Upper lobe of left lung (tissue), 6 donors: Measurements from ENCODE around the gene ANO5. TPM values are rescaled to one million over a fixed set of nuclear protein-coding genes. Genes with fewer than 3 reads are reported as not detected.
A peak's percentile ranks its signal among the peaks of the same experiment; 100 is the strongest.

Source experiments
- ATAC-seq, 2 donors: fragments of 200-7000 bp; cut with Tn5 transposase; one replicate each; pipeline ENCODE4 v1.9.1; 2022; ENCODE audit warnings: mild to moderate bottlenecking in 2 of 2, moderate library complexity in 2 of 2; ENCODE audit not compliant: low FRiP score in 2 of 2
- DNase-seq, 2 donors: peaks; one replicate each; pipeline ENCODE4 v3.0.0-alpha.2; 2019 to 2020
- H3K27ac ChIP-seq, 4 donors: fragments of 200-600 bp; sonication (generic); one replicate each; pipeline ENCODE4 v1.5.1; 2016 to 2019
- H3K27me3 ChIP-seq, 4 donors: fragments of 200-600 bp; sonication (generic); one replicate each; pipeline ENCODE4 v1.5.1; 2017 to 2019
- H3K36me3 ChIP-seq, 4 donors: fragments of 200-600 bp; sonication (generic); one replicate each; pipeline ENCODE4 v1.5.1; 2016 to 2019
- H3K4me1 ChIP-seq, 4 donors: fragments of 200-600 bp; sonication (generic); one replicate each; pipeline ENCODE4 v1.5.1; 2018 to 2019
- H3K4me3 ChIP-seq, 4 donors: fragments of 200-600 bp; sonication (generic); one replicate each; pipeline ENCODE4 v1.5.1; 2017 to 2019; ENCODE audit warnings: mild to moderate bottlenecking in 2 of 4, moderate library complexity in 1 of 4
- H3K9me3 ChIP-seq, 4 donors: fragments of 200-600 bp; sonication (generic); one replicate each; pipeline ENCODE4 v1.5.1; 2018 to 2019
- EP300 ChIP-seq, 4 donors: sonication (generic); formaldehyde crosslinking; IDR thresholded peaks; one replicate each; pipeline ENCODE4 v1.5.1; 2017; ENCODE audit warnings: antibody characterized with exemption in 4 of 4, control low read depth in 2 of 4
- POLR2A ChIP-seq, 4 donors: fragments of 450-650 bp; IDR thresholded peaks; one replicate each; pipeline ENCODE4 v1.5.1; 2016 to 2017; ENCODE audit warnings: antibody characterized with exemption in 4 of 4, mild to moderate bottlenecking in 2 of 4
- POLR2AphosphoS5 ChIP-seq, 2 donors: sonication (generic); formaldehyde crosslinking; IDR thresholded peaks; one replicate each; pipeline ENCODE4 v1.5.1; 2017; ENCODE audit warnings: antibody characterized with exemption in 2 of 2
- WGBS, 2 donors: methylation state at CpG; one replicate each; pipeline ENCODE4 v1.1.5; 2017 to 2018; 5-methylcytosine and 5-hydroxymethylcytosine counted together
- total RNA-seq, 6 donors: library from RNA; depleted of rRNA in 4 of 6; stranded (reverse); fragments of >200 nt in 4 of 6; gene quantifications; one replicate each; pipeline versions ENCODE4 v1.1.0 to v1.2.1, GENCODE V29; 2016 to 2021
- TF ChIP-seq, protein P1 (sequence below), 6 experiments: fragments of 450-650 bp in 4 of 6; fragments of 200-600 bp in 2 of 6; sonication (generic) in 2 of 6; IDR thresholded peaks; one replicate each; pipeline ENCODE4 v1.5.1; 2016 to 2019; ENCODE audit warnings: antibody characterized with exemption in 6 of 6
- donor health status: DM: no; HTN: no; CAD: no; lungs with moderate emphysema.
- donor health status: DM: no; HTN: yes; CAD: no; lungs with severe emphysema.

The ANO5 gene, protein sequence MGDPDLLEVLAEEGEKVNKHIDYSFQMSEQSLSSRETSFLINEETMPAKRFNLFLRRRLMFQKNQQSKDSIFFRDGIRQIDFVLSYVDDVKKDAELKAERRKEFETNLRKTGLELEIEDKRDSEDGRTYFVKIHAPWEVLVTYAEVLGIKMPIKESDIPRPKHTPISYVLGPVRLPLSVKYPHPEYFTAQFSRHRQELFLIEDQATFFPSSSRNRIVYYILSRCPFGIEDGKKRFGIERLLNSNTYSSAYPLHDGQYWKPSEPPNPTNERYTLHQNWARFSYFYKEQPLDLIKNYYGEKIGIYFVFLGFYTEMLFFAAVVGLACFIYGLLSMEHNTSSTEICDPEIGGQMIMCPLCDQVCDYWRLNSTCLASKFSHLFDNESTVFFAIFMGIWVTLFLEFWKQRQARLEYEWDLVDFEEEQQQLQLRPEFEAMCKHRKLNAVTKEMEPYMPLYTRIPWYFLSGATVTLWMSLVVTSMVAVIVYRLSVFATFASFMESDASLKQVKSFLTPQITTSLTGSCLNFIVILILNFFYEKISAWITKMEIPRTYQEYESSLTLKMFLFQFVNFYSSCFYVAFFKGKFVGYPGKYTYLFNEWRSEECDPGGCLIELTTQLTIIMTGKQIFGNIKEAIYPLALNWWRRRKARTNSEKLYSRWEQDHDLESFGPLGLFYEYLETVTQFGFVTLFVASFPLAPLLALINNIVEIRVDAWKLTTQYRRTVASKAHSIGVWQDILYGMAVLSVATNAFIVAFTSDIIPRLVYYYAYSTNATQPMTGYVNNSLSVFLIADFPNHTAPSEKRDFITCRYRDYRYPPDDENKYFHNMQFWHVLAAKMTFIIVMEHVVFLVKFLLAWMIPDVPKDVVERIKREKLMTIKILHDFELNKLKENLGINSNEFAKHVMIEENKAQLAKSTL
- total RNA-seq: 1 to 10 TPM; 2.8 to 5.3 (median 3.3) TPM

DNA sequence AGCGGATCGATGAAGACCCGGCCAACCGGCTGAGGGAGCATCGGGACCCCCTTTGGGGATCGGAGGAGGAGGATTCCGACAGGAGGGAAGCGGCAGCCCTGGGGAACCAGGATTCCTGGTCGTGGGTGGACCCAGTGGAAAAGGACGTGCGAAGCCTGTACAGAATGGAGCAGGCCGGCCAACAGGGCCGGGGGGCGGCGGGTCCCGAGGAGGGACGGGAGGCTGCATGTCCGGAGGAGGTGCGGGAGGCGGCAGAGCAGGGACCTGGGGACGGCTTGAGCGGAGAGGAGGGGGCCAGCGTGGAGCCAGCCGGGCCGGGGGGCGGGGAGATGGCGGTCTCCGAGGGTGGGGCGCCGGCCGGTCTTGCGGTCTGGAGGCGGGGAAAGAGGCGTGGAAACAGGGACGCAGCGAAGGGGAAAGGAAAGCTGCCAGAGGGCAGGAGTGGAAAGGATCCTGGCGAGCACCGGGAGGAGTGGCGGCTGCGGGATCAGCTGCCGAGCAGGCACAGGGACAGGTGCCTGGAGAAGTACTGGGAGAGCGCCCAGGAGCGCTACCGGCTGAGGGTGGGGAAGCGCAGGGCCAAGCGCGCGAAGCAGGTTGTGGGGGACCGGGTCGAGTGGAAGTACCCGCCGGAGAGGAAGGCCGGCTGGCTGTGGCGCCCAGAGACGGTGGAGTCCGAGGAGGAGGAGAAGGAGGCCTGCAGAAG, at the start of gene ANO5:
Gene ANO5, plus strand, starts transcription at position 444 of the 706 bp plus-strand sequence. CDS start 408 bp downstream, outside the sequence.
- no peaks in the 10 kb centered on the region for H3K27me3 ChIP-seq
- H3K36me3 ChIP-seq: no peaks in the 10 kb centered on the region
- H3K4me1 ChIP-seq: peaks cover 9 to 21% (median 16%) of the 10 kb centered on the region in 4 donors
- no peaks in the 10 kb centered on the region for H3K9me3 ChIP-seq
- peak in 1 of 4 donors; percentile 41 for TF ChIP-seq POLR2A (IDR thresholded peaks at IDR 0.05)
- TF ChIP-seq, protein P1, sequence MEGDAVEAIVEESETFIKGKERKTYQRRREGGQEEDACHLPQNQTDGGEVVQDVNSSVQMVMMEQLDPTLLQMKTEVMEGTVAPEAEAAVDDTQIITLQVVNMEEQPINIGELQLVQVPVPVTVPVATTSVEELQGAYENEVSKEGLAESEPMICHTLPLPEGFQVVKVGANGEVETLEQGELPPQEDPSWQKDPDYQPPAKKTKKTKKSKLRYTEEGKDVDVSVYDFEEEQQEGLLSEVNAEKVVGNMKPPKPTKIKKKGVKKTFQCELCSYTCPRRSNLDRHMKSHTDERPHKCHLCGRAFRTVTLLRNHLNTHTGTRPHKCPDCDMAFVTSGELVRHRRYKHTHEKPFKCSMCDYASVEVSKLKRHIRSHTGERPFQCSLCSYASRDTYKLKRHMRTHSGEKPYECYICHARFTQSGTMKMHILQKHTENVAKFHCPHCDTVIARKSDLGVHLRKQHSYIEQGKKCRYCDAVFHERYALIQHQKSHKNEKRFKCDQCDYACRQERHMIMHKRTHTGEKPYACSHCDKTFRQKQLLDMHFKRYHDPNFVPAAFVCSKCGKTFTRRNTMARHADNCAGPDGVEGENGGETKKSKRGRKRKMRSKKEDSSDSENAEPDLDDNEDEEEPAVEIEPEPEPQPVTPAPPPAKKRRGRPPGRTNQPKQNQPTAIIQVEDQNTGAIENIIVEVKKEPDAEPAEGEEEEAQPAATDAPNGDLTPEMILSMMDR (IDR thresholded peaks at IDR 0.05): no peak
- peak in 1 of 2 donors; percentile 9 for TF ChIP-seq POLR2AphosphoS5 (IDR thresholded peaks at IDR 0.05)
- H3K27ac ChIP-seq: peak within 1 kb of the TSS in 2 of 4 donors; percentile 31 to 48
- ATAC-seq (peak; percentile 72 to 88), DNase-seq (peak; percentile 64 to 91)
- H3K4me3 ChIP-seq: peak within 1 kb of the TSS; percentile 45 to 74 (median 61)
- 1% methylated on average over 35 to 49 of the region's 56 CpGs for WGBS, 2 donors

DNA sequence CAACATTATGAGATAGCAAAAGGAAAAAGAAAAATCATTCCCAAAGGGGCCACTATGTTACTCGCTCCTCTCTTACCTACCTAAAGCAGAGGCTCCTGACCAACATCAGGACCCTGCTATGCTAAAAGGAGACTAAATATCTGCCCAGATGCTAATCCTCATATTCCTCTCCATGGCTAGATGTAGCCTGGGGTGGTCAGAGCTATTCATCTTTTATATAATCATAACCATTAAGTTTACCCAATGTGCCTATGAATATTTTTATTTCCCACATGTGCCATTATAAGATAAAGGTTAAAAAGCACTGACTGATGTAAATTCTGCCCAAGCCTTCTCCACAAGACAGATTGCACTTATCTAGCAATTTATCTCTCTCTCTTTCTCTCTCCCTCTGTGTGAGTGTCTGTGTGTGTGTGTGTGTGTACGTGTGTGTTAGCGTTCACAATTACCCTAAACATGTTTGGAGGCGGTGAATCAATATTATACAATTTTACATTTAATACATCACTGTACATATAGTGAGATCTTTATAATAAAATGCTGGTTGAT, 41.2 kb upstream of the ANO5 start:
- Histone ChIP-seq H3K27me3 (no peaks in the 10 kb centered on the region), H3K36me3 (no peaks in the 10 kb centered on the region), H3K4me3 (no peak overlapping the region), H3K27ac (no peak overlapping the region), H3K9me3 (no peaks in the 10 kb centered on the region), H3K4me1 (no peaks in the 10 kb centered on the region)
- WGBS, 2 donors: 90 to 98% methylated on average over 4 of the region's 4 CpGs
- no peak for TF ChIP-seq EP300 (IDR thresholded peaks at IDR 0.05)
- TF ChIP-seq, protein P1 (IDR thresholded peaks at IDR 0.05): no peak
- no peak for TF ChIP-seq POLR2AphosphoS5 (IDR thresholded peaks at IDR 0.05)
- TF ChIP-seq POLR2A (IDR thresholded peaks at IDR 0.05): no peak
- no peak for DNase-seq
- no peak for ATAC-seq

DNA sequence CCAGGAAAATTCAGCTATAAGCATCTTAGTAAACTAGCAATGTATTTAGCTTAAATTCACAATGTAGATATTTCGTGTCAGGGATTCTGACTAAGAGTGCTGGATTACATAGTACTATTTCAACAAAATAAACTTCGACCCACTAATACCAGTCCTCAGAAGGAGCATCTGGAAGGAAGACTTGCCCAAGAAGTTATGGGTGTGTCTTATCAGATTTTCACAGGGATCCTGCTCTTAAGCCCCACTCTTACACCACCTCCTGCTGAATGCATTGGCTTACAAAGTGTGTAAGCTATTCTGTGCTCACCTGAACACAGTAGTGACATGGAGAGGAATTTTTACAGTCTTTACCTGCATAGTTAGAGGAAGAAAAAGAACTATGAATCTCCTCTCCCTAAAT, 35.4 kb upstream of the ANO5 start:
- Histone ChIP-seq H3K4me3 (no peak overlapping the region), H3K27ac (no peak overlapping the region), H3K9me3 (no peaks in the 10 kb centered on the region), H3K36me3 (no peaks in the 10 kb centered on the region), H3K27me3 (no peaks in the 10 kb centered on the region), H3K4me1 (no peaks in the 10 kb centered on the region)
- no peak for ATAC-seq
- no peak for DNase-seq
- TF ChIP-seq EP300 (IDR thresholded peaks at IDR 0.05): no peak
- no peak for TF ChIP-seq POLR2A (IDR thresholded peaks at IDR 0.05)
- TF ChIP-seq, protein P1 (IDR thresholded peaks at IDR 0.05): no peak
- no peak for TF ChIP-seq POLR2AphosphoS5 (IDR thresholded peaks at IDR 0.05)
- 62 to 77% methylated on average over 2 of the region's 2 CpGs for WGBS, 2 donors

DNA sequence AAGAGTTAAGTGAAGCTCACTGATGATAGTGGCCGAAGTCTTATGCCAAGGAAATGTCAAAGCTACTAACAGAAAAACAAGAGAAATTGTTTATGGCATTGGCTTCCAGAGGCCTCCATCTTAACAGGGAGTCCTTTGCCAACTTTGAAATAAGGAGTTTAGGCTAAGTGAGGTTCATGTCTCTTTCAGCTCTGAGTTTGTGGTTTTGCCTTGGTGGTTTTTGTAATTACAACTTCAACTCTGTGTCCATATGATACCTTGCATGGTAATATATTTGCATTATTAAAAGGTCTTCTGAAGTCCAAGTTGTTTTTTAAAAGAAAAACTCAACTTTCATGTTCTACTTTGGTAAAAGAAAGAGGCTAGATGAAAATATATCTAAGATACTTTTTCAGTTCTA, 31.4 kb upstream of the ANO5 start:
- Histone ChIP-seq H3K9me3 (no peaks in the 10 kb centered on the region), H3K4me3 (no peak overlapping the region), H3K27ac (no peak overlapping the region), H3K36me3 (no peaks in the 10 kb centered on the region), H3K27me3 (no peaks in the 10 kb centered on the region), H3K4me1 (no peaks in the 10 kb centered on the region)
- 56 to 76% methylated on average over 1 of the region's 1 CpG for WGBS, 2 donors
- DNase-seq (no peak), ATAC-seq (no peak)
- TF ChIP-seq POLR2A (IDR thresholded peaks at IDR 0.05) (no peak), EP300 (IDR thresholded peaks at IDR 0.05) (no peak), POLR2AphosphoS5 (IDR thresholded peaks at IDR 0.05) (no peak)
- TF ChIP-seq, protein P1 (IDR thresholded peaks at IDR 0.05): no peak
